Esophagus muscularis mucosa (tissue), 3 donors: ENCODE results near the gene ESPL1.

Source experiments
- POLR2A ChIP-seq: fragments of 450-650 bp; IDR thresholded peaks from one replicate; pipeline ENCODE4 v1.6.1; 2017; ENCODE audit warnings: antibody characterized with exemption, moderate library complexity, mild to moderate bottlenecking, low read depth
- TF ChIP-seq, protein P1 (sequence below), 3 experiments: fragments of 200-600 bp in 2 of 3; fragments of 450-650 bp in 1 of 3; sonication (generic) in 2 of 3; IDR thresholded peaks; one replicate each; pipeline ENCODE4 v1.5.1; 2017 to 2019; ENCODE audit warnings: antibody characterized with exemption in 3 of 3, mild to moderate bottlenecking in 2 of 3, moderate library complexity in 1 of 3

DNA sequence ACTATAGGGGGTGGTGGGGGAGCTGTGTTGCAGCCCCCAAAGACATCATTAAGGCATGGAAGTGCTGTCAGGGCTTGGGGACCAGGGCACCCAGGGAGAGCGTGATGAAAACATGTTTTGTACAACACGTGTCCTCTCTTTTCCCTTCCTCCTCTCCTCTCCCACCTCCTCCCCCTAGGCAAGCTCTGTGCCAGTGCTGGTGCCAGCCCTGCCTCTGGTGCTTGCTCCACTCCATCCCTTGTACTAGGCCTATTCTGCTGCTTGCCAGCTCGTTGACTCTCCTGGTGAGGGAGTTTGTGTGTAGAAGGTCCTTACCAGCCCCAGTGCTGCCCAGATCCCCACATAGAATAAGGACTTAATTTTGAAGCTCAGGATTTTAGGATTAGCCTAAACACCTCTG, 32.9 kb upstream of the ESPL1 start:
- TF ChIP-seq, protein P1, sequence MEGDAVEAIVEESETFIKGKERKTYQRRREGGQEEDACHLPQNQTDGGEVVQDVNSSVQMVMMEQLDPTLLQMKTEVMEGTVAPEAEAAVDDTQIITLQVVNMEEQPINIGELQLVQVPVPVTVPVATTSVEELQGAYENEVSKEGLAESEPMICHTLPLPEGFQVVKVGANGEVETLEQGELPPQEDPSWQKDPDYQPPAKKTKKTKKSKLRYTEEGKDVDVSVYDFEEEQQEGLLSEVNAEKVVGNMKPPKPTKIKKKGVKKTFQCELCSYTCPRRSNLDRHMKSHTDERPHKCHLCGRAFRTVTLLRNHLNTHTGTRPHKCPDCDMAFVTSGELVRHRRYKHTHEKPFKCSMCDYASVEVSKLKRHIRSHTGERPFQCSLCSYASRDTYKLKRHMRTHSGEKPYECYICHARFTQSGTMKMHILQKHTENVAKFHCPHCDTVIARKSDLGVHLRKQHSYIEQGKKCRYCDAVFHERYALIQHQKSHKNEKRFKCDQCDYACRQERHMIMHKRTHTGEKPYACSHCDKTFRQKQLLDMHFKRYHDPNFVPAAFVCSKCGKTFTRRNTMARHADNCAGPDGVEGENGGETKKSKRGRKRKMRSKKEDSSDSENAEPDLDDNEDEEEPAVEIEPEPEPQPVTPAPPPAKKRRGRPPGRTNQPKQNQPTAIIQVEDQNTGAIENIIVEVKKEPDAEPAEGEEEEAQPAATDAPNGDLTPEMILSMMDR (IDR thresholded peaks at IDR 0.05) = no peak
- TF ChIP-seq POLR2A = no peak
